WI38 (cell line): ENCODE measurements around the gene MRPL58.

Source experiments
- H3K4me3 ChIP-seq: 2 replicates; pipeline ENCODE4 v1.5.1; 2011; ENCODE audit warnings: low read depth, mild to moderate bottlenecking, control low read depth, low read length
- TF ChIP-seq, protein P1 (sequence below): IDR thresholded peaks from 2 replicates; pipeline ENCODE4 v1.5.1; 2012; ENCODE audit warnings: low read depth, mild to moderate bottlenecking, control low read depth, low read length

The MRPL58 gene

GRCh38 chr17:75059369-75060345 is 47.2 kb downstream of the MRPL58 start:
- TF ChIP-seq, protein P1, sequence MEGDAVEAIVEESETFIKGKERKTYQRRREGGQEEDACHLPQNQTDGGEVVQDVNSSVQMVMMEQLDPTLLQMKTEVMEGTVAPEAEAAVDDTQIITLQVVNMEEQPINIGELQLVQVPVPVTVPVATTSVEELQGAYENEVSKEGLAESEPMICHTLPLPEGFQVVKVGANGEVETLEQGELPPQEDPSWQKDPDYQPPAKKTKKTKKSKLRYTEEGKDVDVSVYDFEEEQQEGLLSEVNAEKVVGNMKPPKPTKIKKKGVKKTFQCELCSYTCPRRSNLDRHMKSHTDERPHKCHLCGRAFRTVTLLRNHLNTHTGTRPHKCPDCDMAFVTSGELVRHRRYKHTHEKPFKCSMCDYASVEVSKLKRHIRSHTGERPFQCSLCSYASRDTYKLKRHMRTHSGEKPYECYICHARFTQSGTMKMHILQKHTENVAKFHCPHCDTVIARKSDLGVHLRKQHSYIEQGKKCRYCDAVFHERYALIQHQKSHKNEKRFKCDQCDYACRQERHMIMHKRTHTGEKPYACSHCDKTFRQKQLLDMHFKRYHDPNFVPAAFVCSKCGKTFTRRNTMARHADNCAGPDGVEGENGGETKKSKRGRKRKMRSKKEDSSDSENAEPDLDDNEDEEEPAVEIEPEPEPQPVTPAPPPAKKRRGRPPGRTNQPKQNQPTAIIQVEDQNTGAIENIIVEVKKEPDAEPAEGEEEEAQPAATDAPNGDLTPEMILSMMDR: peak; percentile 29
- H3K4me3 ChIP-seq: no peak overlapping the region

DNA sequence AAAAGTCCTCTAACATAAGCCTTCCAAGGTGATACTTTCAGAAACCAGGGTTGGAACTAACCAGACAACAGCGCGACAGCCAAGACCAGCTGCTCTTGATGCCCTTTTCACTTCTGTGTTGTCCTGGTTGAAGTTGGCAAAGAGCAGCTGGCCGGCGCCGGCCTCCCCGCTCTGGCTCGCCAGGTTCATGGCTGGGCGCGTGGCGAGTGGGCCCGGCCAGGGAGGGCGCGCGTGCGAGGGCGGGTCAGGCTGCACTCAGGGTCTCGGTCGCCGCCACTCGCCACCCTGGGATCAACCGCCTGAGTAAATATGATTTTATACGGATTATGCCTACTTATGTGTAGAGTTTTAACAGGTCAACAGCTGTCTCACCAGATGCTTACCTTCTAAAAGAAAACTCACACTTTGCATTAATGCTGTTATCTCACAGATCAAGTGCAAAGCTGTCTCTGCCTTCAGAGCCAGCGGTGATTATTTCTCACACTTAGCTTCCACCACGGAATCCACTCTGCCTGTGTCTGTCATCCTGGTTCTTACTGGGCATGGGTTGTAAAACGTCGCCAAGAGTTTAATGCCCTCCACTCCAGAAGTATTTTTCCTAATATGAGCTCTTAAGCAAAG is 48.1 kb downstream of the MRPL58 start:
- TF ChIP-seq, protein P1: no peak
- no peak overlapping the region for H3K4me3 ChIP-seq

DNA sequence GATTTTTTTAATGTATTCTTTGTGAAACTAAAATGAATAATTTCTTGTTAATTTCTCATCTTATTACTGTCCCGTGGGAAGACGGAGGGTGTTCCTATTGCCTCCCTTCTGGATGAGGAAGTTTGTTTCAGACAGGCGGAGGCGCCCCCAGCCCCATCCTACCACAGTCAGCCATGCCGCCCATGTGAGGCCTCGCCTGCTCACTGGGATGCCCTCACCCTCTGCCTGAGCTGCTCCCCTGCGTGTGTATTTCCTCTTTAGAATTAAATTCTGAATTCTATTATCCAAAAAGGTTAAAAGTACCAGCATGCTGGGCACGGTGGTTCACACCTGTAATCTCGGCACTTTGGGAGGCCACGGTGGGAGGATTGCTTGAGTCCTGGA is 48.6 kb downstream of the MRPL58 start:
- TF ChIP-seq, protein P1: no peak

GRCh38 chr17:75061618-75062017 is 49.1 kb downstream of the MRPL58 start:
- TF ChIP-seq, protein P1: no peak
- H3K4me3 ChIP-seq: no peak overlapping the region

More for the DNA sequence above, 48.6 kb downstream of the MRPL58 start:
- H3K4me3 ChIP-seq: no peak overlapping the region

- H3K4me3 ChIP-seq: no peak overlapping the region
- TF ChIP-seq, protein P1: no peak
Observed at GRCh38 chr17:75063201-75063600, 50.7 kb downstream of the MRPL58 start.

GRCh38 chr17:75063626-75064025 is 51.2 kb downstream of the MRPL58 start:
- no peak overlapping the region for H3K4me3 ChIP-seq
- TF ChIP-seq, protein P1: no peak

- TF ChIP-seq, protein P1: no peak
- H3K4me3 ChIP-seq: no peak overlapping the region
Observed at GRCh38 chr17:75064040-75064439, 51.6 kb downstream of the MRPL58 start.
